ENCODE results near the gene SCN5A.
"Not testable (repeated sequence)": the region's sequence is repeated elsewhere in the genome, so short reads cannot be mapped to it uniquely, and the experiment has no call there.

SCN5A gene

DNA sequence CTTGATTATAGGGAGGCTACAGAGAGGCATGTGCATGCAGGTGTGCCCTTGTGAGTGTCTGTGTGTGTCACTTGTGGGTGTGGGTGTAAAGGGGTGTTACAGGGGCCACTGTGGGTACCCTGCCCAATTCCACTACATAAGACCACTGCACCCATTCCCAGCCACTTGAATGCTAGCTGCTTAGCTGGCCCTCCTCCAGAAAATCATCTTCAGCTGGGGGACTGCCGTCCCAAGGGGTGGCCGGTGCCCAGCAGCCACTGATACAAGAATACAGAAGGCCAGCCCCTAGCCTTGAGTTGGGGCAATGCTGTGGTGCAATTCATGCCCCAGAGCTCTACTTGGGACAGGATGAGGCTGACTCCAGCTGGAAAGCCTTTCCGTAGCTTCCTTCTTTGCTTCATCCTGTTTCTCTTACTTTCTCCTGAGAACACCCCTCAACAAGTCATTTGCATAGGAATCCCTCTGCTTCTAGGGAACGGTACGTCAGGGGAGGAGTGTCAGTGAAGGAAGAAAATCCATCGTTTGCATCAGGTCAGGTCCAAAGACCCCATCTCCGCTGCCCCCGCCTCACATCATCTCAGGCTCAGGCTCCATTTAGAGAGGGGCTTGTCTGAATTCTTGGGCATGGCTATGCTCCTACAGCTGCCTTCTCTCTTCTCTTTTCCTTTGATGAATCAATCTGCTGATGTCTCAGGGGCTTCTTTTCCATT is 72.0 kb downstream of the SCN5A start:
- DNase-seq: no peak

DNA sequence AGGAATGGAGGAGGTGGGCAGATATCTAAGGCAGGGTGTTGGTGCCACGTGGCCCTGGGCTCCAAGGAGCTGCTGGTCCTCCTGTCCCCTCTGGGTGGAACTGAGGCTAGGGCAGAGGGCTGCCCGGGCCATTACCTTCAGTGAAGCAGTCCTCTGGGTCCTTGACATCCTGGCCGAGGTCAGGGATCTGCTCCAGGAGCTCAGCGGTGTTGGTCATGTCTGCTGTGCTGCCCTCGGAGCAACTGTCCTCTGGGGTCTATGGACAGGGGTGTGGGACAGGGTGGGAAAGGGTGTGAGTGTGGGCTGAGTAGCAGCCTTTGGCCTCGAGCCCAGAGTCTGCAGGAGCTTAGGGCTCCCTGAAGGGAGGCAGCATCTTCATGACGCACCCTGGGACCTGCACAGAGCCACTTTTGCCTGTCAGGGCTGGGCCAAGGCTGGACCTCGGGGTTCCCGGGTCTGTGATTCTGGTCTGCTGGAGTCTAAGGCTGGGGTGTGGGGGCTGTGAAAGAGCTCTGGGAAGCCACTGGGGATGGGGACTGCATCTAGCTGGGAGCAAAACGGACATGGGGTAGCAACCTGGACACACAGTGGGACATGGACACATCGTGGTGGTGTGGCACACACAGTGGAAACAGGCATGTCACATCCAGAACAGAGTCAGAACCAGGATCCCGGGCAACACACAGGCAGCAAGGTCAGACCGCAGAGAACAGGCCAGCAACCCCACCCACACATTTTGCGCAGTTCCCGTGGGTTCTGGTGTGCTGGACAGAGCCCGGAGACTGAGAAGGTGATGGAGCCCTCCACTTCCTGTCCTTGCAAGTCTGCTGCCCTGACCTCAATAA is 72.7 kb downstream of the SCN5A start:
- no peak for DNase-seq

DNA sequence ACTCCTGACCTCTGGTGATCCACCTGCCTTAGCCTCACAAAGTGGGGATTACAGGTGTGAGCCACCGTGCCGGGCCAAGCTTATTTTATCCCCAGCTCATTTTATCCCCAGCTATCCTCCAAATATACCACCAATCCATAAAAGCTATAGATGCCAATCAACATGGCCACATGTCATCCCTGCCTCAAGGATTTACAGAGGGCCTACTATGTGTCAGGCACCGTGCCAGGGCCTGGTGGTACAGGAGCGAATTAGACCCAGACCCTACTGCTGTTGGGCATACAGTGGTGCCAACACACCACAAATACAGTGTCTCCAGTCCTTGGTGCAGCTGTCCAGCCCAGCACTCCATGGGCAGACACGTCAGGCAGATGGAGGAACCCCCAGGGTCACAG is 73.4 kb downstream of the SCN5A start:
- DNase-seq: no peak

DNA sequence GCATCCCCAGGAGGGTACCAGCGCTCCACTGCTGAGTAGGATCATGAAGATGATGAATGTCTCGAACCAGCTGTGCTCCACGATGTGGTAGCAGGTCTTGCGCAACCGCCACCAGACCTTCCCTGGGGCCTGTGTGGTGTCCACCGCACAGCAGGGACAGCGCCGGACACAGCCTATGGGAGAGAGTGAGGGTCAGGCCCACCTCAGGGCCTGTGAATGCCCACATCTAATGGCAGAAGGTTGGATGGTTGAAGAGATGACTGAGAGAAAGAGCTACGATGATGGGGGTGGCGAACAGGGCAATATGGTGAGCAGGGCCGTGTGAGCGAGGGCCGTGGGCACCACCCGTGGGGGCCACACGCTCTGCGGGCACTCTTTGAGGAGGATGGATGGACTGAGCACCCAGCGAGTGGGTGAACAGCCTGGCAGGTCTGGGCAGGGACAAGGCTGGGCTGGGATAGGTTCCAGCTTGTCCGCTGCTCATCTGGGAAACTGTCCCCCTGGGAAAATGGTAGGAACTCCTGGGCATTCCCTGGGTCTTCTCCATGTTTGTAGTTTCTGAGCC is 74.1 kb downstream of the SCN5A start:
- no peak for DNase-seq

DNA sequence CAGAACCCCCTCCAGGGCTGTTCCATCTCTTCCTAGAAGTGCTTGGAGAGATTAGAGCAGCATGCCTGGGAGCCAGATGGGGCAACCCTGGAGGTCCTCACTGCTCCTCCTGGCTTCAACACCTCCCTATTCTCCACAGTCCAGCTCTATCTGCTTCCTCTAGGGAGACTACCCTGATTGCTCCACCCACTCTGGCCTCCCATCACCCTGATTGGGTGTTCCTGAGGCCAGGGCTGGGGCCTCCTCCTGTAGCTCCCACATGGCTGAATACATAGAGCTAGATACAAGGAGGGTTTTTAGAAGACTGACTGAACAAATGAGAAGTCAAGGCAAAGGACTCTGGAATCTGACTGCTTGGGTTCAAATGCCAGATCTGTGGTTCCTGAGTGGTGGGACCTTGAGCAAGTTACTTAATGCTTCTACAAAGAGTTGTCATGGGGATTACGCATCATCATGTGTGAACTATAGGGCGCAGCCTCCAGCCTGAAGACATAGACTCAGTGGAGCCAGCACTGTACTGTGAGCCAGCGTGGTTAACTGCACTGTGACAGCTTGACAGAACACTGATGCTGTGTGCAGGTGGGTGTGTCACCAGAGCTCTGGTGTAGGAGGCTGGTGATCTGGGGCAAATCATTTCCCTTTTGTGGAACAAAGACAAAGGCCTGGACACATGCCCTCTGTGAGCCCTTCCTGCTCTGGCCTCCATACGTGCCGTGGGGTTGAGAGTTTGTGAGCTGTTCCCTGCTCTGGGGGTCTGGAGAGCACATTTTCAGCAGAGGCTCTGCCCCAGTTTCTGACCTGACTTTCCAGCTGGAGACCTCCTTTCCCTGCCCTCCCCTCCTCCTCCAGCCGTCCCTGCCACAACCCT is 74.8 kb downstream of the SCN5A start:
- no peak for DNase-seq

DNA sequence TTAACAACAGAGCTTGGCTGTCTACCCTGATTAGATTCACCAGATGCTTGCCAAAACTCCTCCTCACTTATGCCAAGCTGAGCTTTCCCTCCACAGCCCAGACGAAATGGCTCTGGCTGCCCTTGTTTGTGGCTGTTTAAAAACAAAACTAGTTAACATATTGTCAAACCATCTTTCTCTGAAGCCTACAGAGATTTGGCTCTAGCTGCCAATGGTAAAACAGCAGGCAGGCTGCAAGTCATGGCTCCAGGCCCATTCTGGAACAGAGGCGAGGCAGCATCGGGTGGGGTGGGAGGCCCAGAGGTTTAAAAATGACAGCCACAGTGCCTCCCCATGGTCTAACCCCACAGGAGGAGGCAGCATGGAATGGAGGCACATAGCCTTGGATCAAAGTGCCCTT is 75.9 kb downstream of the SCN5A start:
- no peak for DNase-seq

DNA sequence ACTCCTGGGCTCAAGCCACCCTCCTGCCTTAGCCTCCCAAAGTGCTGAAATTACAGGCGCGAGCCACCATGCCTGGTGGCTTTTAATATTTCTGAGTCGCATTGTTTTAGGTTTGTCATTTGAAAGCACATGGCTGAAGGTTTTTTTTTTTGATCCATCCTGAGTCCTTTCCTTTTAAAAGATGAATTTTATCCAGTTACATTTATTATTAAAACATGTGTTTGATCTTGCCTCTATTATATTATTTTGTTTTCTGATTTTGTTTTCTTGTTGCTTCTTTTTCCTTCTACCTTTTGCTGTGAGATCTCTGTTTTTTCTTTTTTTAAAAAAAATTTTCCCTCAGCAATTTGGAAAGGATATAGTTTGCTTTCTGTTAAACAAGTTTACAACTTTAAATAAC is 76.4 kb downstream of the SCN5A start:
- no peak for DNase-seq

DNA sequence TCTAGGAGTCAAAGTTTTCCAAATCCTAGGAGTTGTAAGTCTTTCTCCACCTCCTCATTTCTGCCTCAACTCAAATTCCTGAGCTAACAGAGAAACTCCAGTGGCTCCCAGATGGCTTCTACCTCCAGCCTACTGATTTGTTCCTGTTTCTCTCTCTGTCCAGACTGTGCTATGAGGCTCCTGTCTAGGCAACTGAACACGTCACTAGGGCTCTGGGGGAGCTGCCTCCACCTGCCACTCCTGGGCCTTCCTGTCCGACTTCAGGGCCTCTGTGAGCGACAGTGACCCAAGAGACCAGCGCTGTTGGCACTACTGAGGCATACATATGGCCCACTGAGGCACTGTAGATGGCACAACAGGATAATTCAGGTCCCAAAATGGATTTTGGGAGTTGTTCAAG is 82.0 kb downstream of the SCN5A start:
- no peak for DNase-seq

DNA sequence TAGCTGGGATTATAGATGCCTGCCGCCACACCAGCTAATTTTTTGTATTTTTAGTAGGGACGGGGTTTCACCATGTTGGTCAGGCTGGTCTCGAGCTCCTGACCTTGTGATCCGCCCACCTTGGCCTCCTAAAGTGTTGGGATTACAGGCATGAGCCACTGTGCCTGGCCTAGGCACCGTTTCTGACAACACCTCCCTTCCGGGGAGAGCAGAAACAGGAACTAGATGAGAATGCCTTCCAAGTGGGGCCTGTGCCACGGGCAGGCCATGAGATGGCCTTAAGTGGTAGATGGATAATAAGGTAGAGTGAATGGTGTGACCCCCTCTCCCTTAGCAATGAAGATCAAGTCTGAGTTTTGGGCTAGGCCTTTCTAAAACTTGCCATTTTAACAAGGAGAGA is 82.7 kb downstream of the SCN5A start:
- not testable (repeated sequence) for DNase-seq

DNA sequence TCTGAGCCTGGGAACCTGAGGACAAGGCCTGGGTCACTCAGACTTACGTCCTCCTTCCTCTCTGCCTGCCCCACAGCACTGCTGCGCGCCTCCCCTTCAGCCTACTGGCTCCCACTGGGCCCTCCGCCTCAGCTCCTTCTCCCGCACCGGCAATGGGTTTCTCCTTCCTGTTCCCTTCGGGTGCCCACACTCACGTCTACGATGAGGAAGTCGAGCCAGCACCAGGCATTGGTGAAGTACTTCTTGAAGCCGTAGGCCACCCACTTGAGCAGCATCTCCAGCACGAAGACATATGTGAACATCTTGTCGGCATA is 83.3 kb downstream of the SCN5A start:
- DNase-seq: no peak

DNA sequence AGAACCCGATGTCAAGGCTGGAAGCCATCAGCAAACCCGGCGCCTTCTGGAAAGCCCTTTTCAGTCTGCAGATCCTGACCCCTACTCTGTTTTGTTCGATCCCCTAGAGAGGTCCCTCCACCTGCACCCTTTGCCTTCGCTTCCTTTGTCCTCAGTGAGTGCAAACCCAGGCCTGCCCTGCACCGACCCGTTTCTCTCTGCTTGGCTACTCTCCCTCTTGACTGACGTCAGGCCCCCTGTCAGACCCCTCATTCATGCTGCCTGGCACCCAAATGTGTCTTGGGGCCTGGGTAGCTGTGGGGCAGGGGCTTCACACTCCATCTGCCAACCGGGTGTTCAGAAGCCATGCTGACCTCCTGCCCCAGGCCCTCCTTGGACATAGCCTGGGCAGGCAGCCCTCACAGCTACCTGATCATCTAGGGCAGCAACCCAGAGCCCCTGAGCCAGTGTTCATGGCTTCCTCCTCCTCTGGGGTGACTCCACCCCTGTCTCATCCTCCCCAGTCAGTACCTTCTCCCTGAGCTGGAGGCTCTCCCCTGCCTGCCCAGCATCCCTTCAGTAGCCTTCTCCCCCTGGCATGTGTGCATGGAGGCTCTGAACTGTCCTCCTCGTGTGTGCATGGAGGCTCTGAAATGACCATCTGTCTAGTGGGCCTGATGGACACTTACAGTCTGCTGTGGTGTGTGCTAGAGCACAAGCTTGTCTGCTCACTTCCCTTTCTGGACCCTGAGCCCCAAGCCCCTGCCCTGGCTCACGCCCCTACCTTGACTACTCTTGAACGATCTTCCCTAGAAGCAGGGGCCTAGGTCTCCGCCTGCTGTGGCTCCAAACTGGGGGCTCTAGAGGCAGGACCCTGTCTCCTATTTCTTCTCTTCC is 83.9 kb downstream of the SCN5A start:
- DNase-seq: no peak

DNA sequence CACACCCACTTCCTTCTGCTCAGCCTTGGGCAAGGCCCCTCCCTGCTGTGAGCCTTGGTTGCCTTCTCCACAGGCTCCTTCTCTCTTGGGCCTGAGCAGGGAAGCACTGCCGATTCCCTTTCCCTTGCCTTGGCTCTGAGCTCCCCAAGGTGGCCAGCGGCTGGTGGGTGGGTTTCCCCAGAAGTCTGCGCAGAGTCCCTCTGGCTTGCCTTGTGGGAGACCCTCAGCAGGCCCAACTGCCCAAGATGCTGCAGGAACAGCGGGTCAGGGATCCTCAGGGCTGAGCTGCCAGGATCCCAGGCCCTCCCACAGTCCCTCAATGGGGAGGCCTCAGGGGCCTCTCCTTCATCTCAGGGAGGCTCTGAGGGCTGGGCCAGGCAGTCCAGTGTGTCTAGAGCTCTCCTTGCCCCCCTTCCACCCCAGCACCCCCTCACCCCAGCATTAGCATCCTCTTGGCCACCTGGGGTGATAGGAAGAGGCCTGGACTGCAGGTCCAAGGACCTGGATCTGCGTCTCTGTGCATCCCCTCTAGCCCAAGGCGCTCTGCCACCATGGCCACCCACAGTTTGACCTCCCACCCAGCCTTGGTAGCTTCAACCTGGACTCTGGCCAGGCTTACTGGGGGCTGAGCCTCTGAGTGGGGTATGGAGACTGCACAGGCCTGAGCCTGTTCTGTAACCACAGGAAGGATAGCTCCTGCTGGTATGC is 84.7 kb downstream of the SCN5A start:
- no peak for DNase-seq

DNA sequence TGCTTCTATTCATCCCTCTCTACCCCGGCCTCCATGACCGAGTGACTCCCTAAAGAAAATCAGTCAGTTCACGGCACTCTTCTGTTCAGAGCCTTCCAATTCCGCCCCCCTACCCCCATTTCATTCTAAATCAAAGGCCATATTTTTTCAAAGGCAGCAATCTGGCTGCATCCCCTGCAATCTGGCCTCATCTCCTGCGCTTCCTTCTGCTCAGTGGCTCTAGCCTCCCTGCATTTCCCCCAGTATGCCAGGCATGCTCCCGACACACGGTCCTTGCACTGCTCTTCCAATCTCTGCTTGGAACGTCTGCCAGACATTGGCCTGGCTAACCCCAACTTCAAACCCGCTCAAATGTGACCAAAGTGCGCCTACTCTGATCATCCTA is 85.6 kb downstream of the SCN5A start:
- DNase-seq: no peak

DNA sequence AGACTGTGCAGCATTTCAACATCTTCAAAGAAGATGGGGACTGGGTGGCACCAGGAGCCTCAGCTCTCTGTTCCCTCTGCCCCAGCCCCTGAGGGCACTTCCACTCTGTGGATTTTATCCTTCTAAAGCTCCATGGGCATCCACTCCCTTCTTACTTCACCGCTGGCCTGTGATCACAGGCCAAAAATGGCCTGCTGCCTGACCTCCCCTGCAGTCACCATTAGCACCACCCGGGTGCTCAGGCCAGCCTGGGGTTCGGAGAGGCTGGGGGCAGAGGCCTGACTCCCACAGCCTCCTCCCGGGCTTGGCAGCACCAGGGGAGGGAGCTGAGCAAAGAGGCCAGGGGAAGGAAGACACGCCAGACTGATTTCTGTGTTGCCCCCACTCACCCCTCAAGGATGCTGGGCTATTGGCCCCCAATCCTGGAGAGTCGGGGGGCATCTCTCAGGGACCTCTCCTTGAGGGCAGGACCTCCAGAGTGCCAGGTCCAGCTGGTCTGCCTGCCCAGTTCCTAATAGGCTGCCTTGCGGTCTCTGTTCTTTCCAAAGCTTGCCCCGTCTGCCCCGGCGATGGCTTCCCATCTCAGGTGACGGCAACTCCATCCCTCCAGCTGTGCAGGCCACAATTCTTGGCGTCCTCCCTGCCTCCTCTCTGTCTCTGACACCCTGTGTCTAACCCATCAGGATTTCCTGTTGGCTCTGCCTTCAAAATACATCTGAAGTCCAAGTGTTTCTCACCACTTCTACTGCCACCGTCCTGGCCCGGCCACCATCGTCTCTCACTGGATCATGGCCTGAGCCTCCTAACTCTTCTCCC is 86.2 kb downstream of the SCN5A start:
- DNase-seq: no peak

DNA sequence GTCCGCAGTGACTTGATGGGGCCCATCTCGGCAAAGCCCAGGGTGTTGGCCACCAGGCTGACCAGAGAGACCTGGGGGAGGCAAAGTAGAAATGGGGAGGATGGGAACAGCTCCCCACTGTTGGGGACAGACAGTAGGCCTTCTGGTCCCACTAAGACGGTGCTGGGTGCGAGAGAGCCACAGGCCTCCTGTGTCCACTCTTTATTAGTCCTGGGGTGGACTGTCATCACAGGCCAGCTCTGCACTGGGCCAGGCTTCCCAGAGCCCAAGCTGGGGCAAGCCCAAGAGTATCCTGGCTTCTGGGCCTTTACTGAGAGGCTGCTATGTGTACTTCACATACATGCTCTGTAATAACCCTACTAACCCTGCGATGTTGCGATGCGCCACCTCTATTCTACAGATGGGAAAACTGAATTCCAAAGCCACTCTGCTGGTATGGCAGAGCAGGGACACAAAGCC is 87.0 kb downstream of the SCN5A start:
- no peak for DNase-seq

DNA sequence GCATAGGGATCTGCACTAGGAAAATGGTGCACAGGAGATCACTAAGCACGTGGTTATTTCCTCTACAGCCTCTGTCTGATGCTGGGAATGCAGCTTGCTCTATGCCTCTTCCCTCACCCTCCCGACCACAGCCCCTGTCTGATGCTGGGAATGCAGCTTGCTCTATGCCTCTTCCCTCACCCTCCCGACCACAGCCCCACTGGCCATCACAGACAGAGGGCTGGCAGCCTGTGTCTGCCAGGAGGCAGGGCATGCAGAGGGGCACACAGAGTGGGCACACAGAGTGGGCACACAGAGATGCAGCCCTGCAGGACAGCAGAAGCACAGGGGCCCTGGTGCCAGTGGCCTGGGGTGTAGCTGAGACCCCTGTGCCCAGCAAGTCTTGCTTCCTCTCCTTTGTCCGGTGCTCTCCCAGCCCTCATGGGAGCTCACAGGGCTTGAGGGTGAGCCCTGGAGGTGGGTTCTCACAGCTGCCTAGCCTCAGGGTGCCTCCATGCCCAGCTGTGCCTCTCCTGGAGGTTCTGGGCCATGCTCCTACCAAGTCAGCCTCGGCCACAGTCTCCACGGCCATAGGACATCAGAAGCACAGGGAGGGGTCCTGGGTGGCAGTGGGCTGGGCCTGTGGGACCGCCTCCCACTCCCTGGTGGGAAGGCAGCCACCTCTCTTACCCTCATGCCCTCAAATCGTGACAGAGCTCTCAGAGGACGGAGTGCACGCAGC is 87.6 kb downstream of the SCN5A start:
- DNase-seq: no peak

DNA sequence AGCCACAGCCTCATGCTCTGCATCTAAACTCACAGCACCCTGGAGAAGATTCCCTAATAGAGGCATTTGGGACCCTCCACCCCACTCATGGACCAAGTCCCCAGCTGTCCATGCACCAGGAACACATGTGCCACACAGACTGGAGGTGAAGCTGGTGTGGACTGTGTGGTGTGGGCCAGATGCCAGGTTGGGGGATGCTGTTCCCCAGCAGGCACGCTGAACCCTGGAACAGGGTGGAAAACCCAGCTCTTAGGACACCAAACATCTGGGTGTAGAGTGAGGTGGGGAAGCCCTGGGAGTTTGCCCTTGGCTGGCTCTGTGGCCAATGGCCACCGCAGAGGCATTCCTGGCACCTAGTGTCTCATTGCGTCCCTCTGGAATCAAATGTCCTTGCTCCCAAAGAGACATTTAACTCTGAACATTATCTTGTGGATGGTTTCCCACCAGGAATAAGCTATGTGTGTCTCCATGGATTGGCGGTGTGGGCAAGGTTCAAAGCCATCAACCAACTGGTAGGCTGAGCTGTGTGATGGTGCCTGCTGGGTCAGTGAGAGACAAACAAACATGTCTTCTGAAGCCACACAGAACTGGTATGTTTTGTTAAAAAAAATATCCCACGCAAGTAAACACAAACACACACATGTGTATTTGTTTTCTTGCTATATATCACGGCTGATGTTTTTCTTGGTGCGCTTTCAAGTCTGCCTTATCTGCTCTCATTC is 88.3 kb downstream of the SCN5A start:
- no peak for DNase-seq

DNA sequence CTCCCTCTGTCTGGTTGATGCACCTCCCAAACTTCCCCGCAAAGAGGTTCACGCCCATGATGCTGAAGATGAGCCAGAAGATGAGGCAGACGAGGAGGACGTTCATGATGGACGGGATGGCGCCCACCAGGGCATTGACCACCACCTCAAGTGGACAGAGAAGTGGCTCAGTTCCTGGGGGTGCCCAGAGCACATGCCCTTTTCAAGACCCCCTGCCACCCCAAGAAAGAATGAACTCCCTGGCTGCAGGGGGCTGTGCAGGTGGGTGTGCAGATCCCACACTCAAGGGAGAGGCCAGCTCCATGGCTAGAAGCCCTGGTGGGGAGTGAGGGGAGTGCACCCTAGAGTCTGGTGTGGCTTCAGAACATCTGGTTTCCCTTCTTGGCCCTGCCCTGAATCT is 89.2 kb downstream of the SCN5A start:
- DNase-seq: no peak

DNA sequence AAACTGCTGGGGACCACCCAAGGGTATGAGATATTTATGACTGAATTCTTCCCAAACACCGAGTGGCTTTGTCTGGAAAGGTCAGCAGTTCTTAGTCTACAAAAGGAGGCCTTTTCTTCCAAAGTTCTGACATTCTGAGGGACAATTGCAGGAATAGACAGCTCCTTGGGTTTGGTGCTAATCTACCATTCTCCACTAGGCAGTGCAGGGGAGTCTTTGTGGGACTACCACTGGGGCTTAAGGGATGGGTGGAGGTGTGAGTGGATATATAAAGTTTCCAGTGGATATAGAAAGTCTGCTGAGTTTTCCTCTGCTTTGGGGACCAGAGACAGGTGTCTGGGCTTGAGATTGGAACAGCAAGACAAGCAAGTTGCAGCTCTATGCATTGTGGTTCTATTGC is 90.6 kb downstream of the SCN5A start:
- DNase-seq: no peak

All from kidney glomerular epithelial cell (primary cell).